ENCODE data around the gene PLOD3.
"Not testable (repeated sequence)": the region's sequence is repeated elsewhere in the genome, so short reads cannot be mapped to it uniquely, and the experiment has no call there.

Gene PLOD3, protein sequence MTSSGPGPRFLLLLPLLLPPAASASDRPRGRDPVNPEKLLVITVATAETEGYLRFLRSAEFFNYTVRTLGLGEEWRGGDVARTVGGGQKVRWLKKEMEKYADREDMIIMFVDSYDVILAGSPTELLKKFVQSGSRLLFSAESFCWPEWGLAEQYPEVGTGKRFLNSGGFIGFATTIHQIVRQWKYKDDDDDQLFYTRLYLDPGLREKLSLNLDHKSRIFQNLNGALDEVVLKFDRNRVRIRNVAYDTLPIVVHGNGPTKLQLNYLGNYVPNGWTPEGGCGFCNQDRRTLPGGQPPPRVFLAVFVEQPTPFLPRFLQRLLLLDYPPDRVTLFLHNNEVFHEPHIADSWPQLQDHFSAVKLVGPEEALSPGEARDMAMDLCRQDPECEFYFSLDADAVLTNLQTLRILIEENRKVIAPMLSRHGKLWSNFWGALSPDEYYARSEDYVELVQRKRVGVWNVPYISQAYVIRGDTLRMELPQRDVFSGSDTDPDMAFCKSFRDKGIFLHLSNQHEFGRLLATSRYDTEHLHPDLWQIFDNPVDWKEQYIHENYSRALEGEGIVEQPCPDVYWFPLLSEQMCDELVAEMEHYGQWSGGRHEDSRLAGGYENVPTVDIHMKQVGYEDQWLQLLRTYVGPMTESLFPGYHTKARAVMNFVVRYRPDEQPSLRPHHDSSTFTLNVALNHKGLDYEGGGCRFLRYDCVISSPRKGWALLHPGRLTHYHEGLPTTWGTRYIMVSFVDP

DNA sequence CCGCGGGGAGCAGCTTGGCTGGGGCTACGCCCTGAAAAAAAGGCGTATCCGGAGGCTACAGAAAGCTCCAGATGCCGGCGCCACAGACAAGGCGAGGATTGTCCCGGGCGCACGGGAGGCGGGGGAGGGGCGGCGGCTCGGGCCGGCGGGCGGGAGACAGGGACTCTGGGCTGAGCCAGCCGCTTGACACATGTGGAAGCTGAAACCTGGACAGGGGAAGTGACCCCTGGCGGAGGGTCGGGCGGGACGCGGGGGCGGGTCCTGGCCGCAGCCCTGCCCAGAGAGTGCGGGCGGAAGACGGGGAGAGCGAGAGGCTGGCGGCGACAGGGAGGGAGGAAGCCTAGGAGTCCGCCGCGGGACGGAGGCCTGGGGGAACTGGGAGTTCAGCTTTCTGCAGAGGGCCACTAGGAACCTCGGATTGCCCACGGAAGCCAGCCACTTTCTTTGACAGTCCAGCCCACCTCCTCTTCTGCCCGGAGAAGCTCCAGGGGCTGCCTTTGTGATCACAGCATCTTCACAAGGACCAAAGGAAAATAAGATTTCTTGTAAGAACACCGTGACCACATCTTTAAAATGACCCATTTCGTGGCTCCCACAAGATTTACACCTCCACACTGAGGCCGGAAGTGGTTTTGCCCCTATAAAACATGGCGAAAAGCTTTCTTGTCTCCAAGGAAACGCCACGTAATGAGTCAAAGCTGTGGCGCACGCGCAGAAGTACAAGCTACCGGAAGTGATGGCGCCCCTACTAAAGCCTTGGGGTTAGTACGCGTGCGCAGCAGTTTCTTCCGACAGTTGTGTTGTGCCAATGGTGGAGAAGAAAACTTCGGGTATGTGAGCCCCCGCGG, at the start of gene PLOD3, which contains the start of gene ZNHIT1:
TSS of gene PLOD3 (minus strand) at position 194 of the 848 bp plus-strand sequence. CDS start 307 bp downstream, outside the sequence.
TSS of gene ZNHIT1 (plus strand) at position 778 of the 848 bp plus-strand sequence. CDS start at position 809, 31 bp downstream.
- peak; percentile 98 for DNase-seq (ENCODE audit: low spot score)

DNA sequence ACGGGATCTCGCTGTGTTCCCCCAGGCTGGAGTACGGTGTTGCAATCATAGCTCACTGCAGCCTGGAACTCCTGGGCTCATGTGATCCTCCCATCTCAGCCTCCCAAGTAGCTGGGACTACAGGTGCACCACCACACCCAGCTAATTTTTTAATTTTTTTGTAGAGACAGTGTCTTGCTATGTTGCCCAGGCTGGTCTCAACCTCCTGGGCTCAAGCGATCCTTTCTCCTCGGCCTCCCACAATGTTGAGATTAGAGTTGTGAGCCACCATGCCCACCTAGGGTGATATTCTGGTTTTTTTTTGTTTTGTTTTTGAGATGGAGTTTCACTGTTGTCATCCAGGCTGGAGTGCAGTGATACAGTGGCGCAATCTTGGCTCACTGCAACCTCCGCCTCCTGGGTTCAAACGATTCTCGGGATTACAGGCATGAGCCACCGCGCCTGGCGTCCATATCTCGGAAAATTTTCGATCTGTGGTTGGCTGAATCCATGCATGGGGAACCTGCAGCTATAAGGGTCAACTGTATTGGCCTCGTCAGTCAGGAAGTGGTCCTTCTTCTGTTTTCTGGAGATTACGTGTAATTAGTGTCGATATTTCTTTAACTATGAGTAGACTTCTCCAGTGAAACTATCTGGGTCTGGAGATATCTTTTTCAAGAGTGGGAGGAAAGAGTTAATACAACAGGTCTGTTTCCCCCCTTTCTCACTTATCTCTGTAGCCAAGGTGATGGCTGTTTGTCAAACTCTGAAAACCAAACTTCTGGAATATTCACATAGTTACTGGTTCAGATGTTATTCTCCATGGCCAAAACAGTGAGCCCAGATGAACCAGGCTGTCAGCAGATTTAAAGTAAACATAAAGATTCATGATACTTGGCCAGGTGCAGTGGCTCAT, 48.5 kb upstream of the PLOD3 start:
- no peak for DNase-seq (ENCODE audit: low spot score)

DNA sequence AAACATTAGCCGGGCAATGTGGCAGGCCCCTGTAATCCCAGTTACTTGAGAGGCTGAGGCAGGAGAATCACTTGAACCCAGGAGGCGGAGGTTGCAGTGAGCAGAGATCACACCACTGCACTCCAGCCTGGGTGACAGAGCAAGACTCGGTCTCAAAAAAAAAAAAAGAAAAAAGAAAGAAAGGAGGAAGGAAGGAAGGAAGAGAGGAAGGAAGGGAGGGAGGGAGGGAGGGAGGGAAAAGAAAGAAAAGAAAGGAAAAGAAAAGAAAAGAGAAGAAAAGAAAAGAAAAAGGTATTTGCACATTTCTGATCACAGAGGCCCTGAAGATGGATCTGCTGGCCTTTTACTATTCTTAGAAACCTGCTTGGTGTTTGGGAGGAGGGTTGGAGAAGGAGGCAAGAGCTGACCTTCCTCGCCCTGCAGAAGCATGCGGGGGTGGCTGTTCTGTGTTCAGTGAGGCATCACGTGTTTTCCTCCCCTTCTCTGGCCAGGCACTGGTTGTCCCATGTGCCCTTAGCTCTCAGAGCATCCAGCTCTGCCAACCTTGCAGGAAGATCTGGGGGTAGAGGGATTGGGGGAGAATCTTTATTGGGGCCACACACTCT, 46.8 kb upstream of the PLOD3 start:
- not testable (repeated sequence) for DNase-seq (ENCODE audit: low spot score)

DNA sequence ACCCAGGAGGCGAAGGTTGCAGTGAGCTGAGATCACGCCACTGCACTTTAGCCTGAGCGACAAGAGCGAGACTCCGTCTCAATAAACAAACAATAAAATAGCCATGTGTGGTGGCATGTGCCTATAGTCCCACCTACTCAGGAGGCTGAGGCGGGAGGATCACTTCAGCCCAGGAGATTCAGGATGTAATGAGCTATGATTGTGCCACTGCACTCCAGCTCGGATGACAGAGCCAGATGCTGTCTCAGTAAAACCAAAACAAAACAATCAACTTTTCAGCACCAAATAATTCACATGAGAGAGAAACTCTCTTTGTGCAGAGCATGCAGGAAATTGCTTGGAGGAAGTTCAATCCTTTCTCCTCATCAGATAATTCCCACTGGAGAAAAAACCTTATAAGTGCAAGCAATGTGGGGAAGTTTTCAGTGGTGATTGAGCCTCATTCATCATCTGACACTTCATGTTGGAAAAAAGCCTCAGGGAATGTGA, 40.9 kb upstream of the PLOD3 start:
- no peak for DNase-seq (ENCODE audit: low spot score)

DNA sequence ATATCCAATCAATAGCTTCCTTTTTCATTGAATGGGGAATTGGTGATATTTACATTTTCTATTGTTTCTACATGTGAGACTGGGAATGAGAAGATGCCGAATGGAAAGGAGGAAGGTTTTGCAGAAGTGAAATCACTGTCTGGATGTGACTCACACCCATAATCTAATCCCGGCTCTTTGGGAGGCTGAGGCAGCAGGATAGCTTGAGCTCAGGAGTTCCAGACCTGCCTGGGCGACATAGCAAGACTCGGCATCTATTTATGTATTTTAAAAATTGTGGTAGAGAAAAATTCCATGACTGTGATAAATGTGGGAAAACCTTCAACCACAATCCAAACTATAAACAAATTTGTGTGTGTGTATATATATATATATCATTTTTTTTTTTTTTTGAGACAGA, 38.4 kb upstream of the PLOD3 start:
- no peak for DNase-seq (ENCODE audit: low spot score)

DNA sequence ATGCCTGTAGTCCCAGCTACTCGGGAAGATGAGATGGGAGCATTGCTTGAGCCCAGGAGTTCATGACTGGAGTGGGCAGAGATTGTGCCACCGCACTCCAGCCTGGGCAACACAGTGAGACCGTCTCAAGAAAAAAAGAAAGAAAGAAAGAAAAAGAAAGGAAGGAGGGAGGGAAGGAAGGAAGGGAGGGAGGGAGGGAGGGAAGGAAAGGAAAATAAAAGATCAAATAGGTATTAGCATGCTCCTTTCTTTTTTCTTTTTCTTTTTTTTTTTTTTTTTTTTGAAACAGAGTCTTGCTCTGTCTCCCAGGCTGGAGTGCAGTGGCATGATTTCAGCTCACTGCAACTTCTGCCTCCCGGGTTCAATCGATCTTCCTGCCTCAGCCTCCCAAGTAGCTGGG, 35.8 kb upstream of the PLOD3 start:
- DNase-seq (ENCODE audit: low spot score) = not testable (repeated sequence)

DNA sequence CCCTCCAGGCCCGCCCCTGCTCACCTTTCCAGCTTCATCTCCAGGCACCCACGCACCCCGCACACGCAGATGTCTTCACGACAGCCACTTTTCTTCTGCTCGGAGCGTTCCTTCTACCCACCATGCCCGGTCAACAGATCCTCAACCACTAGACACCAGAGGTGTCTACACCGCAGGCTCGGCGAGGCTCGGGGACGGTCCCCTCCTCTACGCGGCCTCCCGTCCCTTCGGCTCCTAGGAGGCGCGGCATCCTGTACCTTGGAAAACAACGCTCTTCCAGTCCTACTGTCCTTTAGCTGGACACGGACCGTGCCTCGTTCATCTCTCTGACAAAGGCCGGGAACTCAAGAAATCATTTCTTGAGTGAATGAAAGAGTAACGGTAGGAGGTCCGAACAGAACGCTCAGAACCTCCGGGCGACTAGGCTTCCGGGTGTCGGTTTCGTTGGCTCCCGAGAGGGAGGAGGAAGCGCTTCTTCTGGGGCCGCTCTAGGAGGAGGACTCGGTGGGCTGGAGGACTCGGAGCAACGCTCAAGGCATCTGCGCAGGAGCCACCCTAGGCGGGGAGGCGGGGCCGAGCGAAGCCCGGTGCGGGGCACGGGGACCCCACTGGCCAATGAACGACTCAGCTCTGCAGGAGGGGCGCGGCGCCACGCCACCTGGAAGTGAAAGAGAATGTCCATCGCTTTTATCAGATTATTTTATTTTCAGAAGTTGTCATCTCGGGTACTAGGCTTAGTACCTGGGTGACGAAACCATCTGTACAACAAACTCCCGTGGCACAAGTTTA, 34.7 kb upstream of the PLOD3 start:
- DNase-seq (ENCODE audit: low spot score) = peak; percentile 98

DNA sequence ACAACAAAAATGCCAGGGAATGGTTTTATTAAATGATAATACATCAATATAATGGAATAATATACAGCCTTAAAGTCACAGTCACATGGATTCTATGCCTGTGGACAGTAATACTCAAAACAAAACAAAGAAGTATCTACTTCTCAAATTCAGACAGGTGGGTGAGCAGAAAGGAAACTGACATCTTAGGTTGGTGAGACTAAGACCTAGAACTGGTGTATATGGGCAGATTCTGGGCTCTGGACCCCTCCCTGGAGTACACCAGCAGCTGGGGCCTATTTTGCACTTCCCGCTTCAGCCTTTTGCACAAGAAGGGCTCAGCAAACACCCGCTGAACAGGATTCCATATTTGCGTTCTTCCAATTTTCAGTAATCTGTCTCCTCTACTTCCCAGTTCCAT, 32.9 kb upstream of the PLOD3 start:
- no peak for DNase-seq (ENCODE audit: low spot score)

DNA sequence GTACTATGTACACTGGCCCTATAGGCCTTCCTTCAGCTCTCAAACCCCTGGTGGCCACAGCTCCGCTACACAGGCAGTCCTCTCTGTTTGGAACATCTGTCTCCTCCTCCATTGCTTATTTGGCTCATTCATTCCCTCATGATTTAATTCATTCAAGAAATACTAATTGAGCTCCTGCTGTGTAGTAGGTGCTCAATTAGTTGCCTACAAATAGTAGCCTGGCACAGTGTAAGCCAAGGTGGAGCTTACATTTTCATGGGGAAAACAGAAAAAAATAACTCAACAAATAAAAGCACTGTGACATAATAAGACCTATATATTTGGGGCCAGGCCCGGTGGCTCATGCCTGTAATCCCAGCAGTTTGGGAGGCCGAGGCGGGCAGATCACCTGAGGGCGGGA, 30.9 kb upstream of the PLOD3 start:
- DNase-seq (ENCODE audit: low spot score) = no peak

DNA sequence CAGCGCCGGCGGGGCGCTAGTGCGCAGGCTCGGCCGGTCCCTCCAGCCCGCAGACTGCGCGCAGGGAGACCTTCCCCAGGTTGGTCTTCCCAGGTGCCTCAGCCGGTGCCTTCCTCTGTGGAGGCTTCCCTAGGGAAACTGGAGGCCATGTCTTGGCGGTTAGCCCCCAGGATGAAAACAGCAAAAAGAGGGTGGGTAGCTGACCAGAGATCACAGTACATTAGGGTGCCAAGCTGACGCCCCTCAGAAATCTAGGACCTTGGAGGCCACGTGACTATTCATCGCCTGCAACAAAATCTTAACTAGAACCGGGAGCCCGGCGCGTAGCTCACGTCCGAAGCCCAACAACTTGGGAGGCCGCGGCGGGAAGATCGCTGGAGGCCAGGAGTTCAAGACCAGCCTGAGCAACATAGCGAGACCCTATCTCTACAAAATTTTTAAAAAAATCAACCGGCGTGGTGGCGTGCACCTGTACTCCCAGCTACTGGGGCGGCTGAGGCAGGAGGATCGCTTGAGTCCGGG, 27.8 kb upstream of the PLOD3 start:
- no peak for DNase-seq (ENCODE audit: low spot score)

DNA sequence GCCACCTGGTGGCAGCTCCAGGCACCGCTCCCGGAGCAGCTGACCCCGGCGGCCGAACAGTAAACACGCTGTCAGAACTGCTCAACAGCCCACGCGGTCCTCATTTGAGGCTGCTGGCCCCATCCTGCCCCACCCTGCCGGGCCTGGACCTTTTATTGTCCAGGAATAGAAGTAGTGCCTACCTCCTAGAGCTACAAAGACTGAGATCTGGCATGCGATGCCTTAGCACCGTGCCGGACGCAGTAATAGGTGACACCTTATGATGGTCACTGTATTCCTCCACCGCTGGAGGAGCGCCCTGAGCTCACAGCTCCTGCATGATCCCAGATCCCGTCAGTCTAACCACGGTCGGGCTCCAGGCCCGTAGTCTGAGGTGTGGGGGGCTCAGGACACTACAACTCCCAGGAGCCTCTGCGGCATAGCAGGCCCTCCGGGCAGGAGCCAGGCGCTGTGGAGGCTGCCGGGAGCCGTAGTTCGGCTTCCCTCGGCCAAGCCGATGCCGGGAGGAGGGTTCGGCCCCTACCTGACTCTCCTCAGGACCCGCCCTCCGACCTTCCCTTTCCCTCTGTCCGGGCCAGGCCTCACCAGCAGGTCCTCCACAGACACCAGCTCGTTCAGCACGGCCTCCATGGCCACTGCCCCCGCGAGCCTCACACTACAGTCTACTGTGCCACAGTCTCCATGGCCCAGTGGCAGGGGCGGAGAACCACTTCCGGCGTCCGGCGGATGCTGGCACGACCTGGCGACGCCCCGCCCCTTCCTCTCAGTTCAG, 27.2 kb upstream of the PLOD3 start, which contains the start of gene FIS1:
TSS of gene FIS1 (minus strand) at position 707 of the 772 bp plus-strand sequence. CDS start at position 630, 77 bp downstream.
- DNase-seq (ENCODE audit: low spot score) = peak; percentile 96

DNA sequence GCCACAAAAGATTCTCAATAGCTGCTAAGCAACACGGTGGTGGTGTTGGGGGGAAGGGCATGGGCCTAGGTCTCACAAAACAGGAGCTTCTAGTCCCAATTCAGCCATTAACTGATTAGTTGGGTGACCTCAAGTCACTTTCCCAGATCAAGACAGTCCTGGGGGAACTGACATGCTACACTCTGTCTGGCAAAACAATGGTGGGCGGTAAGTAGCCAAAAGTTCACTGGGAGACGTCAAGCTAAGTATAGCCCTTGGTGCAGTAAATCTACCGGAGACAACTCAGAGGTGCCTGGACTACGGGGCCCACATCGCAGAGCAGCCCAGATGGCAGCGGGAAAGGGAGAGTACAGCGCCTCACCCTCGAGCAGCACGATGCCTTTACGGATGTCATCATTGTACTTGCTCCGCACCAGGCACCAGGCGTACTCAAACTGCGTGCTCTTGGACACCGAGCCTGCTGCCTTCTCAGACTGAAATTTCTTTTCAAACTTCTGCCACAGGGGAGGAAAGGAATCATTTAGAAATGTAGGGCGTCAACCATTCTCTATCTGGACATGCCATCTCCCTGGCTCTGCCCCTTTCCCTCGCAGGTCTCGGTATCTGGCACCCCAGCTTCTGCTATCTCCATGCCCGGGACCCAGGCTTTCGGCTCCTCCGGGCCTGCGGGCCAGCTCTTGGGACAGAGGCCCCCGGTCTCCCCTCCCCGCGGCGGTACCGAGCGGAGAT, 26.4 kb upstream of the PLOD3 start:
- DNase-seq (ENCODE audit: low spot score) = peak; percentile 32

DNA sequence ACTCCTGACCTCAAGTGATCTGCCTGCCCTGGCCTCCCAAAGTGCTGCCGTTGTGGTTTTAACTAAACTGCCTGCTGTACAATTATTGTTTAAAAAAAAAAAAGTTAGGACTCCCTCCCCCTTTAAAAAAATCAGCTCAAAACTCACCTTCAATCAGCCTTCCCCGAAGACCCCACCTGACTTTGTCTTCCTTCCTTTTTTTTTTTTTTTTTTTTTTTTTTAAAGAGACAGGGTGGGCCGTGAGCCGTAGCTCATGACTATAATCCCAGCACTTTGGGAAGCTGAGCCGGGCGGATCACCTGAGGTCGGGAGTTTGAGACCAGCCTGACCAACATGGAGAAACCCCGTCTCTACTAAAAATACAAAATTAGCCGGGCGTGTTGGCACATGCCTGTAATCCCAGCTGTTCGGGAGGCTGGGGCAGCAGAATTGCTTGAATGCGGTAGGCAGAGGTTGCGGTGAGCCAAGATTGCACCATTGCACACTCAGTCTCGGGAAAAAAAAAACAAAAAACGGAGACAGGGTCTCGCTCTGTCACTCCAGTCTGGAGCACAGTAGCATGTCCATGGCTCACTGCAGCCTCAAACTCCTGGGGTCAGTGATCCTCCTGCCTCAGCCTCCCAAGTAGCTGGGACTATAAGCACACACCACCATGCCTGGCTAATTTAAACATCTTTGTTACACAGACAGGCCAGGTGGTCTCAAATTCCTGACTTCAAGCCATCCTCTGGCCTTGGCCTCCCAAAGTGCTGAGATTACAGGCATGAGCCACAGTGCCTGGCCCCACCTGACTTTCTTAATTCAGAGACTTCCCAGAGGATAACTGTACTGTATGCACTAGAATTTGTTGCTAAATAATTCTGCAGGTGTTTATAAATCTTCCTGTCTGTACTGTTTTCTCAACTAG, 24.3 kb upstream of the PLOD3 start:
- no peak for DNase-seq (ENCODE audit: low spot score)

DNA sequence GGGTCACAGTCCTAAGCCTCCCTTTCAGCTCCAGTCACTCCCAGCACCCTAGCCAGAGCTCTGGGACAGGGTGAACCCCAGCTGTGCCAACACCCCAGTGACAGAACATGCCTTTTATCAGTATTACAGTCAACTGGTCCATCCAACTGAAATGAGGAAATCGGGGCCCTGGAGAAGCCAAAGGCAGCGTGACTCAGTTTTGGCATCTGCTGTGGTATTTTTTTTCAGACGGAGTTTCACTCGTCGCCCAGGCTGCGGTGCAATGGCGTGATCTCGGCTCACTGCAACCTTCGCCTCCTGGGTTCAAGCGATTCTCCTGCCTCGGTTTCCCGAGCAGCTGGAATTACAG, 23.6 kb upstream of the PLOD3 start:
- no peak for DNase-seq (ENCODE audit: low spot score)

DNA sequence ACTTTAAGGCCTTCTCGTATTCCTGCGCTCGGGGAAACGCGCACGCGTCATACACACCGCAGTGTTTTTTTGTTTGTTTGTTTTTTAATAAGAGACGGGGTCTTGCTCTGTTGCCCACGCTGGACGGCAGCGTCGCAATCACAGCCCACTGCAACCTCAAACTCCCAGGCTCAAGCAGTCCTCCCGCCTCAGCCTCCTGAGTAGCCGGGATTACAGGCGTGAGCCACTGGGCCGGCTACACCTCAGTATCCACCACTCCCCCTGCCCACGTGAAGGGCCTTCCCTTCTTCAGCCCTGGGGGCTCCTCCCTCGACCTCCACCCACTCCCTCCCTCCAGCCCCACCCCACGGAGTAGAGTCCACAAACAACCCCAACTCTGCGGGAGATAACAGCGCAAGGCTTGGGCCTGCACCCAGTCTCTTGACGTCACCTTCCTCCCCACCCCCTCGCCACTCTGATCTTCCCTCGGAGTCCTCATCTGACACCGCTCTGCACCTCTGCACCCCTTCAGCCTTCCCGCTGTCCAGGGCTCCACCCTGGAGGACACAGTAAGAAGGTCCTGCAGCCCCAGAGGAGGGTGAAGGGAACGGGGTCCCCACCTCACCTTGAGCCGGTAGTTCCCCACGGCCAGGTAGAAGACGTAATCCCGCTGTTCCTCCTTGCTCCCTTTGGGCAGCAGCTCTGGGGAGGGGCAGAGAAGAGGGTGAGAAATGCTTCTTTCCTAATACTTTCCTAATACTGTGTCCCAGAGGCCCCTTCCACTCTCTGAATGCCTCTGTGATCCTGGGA, 23.0 kb upstream of the PLOD3 start:
- DNase-seq (ENCODE audit: low spot score) = no peak

DNA sequence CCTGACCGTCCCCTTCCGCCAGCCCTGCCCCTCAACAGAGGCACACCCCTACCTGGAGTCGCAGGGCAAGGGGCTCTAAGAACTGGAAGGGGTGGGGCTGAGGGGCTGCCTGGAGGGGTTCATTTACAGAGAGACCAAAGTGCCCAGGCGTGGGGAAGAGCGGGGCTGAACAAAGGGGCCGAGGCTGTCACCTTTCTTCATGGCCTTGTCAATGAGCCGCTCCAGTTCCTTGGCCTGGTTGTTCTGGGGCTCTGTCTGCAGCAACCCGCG, 22.5 kb upstream of the PLOD3 start:
- no peak for DNase-seq (ENCODE audit: low spot score)
